ENCODE results near the gene TMEM163. TPM values are rescaled to one million over a fixed set of nuclear protein-coding genes. Genes with fewer than 3 reads are reported as not detected.

TMEM163 gene
- total RNA-seq, 1 experiment from 2014 or later: 0.12 TPM

- Histone ChIP-seq H3K4me3 (replicated peaks in 1 of 2; ENCODE audit: low read depth in 1 of 2, low read length in 2 of 2) (no peak overlapping the region), H3K79me2 (ENCODE audit: insufficient read depth, low read length) (no peaks in the 10 kb centered on the region), H3K9me3 (ENCODE audit: control insufficient read depth in 1 of 2, insufficient read depth in 1 of 2, low read depth in 1 of 2, low read length in 2 of 2) (no peaks in the 10 kb centered on the region), H2AFZ (ENCODE audit: low read depth, low read length, poor library complexity, severe bottlenecking) (no peak overlapping the region), H3K9me2 (ENCODE audit: insufficient read depth) (no peaks in the 10 kb centered on the region), H3K27ac (ENCODE audit: low read depth, low read length) (no peak overlapping the region), H3K4me2 (ENCODE audit: low read length) (no peak overlapping the region), H3K27me3 (ENCODE audit: insufficient read depth, low read length) (peaks cover 5% of the 10 kb centered on the region; the same call in 1 of the 2 replicates), H3K4me1 (ENCODE audit: control insufficient read depth in 1 of 2, insufficient read depth in 2 of 2, low read length in 2 of 2) (no peaks in the 10 kb centered on the region), H3K9ac (ENCODE audit: low read length) (no peak overlapping the region), H4K20me1 (ENCODE audit: insufficient read depth) (no peaks in the 10 kb centered on the region), H3K36me3 (ENCODE audit: control insufficient read depth in 1 of 2, insufficient read depth in 2 of 2, low read length in 2 of 2) (no peaks in the 10 kb centered on the region)
- ATAC-seq (no peak), DNase-seq (ENCODE audit: low read depth, low spot score) (no peak)
- no TSS peak for BruUV-seq (replicated peaks)
- POLR2A ChIA-PET: no interaction called here
- CTCF ChIA-PET: no interaction called here
- TF ChIP-seq CTCF (IDR thresholded peaks at IDR 0.05 in 2 of 3, conservative IDR thresholded peaks at IDR 0.05 in 1 of 3; ENCODE audit: borderline replicate concordance in 1 of 3, insufficient read depth in 1 of 3, low read depth in 2 of 3, low read length in 2 of 3): no peak
- no peak for TF ChIP-seq MAX (IDR thresholded peaks at IDR 0.05)
- TF ChIP-seq ATF3 (IDR thresholded peaks at IDR 0.05): no peak
- TF ChIP-seq EZH2phosphoT487 (IDR thresholded peaks at IDR 0.05; ENCODE audit: borderline replicate concordance): no peak
- TF ChIP-seq RAD21 (IDR thresholded peaks at IDR 0.05; ENCODE audit: low read depth): no peak
- no peak for TF ChIP-seq POLR2AphosphoS5 (IDR thresholded peaks at IDR 0.05; ENCODE audit: low read depth, low read length)
- intact Hi-C loops (cut with micrococcal nuclease): no loop called here
- RAD21 ChIA-PET (ENCODE audit: low non-redundant PET in 1 of 2, low total read pairs in 2 of 2, uncharacterized antibody in 2 of 2, unreplicated experiment in 2 of 2): no interaction called here
Observed at GRCh38 chr2:134586326-134586965, 132.4 kb downstream of the TMEM163 start.

Data from HCT116 (cell line).